GM19025 (cell line): ENCODE data around the gene NTN1.
"Not testable (repeated sequence)": the region's sequence is repeated elsewhere in the genome, so short reads cannot be mapped to it uniquely, and the experiment has no call there.

Source experiments
- ATAC-seq: cut with Tn5 transposase; IDR thresholded peaks from one replicate; pipeline ENCODE4 v1.9.1; 2021; ENCODE audit warnings: mild to moderate bottlenecking, low read depth, moderate library complexity; ENCODE audit not compliant: unreplicated experiment

NTN1 gene

DNA sequence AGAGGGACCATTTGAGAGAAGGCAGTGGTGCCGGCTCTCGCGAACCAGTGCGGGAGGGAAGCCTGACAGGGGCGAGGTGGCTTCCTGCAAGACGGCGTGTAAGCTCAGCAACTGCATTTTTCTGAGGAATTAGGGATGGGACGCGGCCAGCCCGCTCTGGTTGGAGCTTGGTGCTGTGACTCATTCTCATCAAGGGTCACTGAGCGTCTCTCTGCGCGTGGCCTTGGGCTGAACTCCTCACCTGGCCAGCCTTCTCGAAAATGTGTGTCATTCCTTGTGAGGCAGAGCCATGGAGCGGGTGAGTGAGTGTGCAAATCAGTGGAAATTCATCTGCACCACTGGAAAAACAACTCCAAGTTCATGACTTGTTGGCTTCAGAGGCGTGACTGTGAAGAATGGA, 52.8 kb downstream of the NTN1 start:
- no peak for ATAC-seq

DNA sequence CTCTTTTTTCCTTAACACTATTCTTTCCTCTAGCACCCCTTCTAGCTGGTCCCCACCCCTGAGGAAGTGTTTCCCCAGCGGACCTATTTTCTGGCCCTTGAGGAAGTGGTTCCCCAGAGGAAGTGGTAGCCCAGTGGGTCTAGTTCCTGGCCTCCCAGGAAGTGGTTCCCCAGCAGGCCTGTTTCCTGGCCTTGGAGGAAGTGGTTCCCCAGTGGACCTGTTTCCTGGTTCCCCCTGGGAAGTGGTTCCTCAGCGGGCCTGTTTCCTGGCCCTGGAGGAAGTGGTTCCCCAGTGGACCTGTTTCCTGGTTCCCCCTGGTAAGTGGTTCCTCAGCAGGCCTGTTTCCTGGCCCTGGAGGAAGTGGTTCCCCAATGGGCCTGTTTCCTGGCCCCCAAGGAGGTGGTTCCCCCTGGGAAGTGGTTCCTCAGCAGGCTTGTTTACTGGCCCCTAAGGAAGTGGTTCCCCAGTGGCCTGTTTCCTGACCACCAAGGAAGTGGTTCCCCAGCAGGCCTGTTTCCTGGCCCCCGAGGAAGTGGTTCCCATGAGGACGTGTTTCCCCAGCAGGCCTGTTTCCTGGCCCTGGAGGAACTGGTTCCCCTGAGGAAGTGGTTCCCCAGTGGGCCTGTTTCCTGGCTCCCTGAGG, 58.3 kb downstream of the NTN1 start:
- ATAC-seq = no peak

GRCh38 chr17:9080296-9080914, 59.1 kb downstream of the NTN1 start:
- ATAC-seq = no peak

GRCh38 chr17:9080983-9081382, 59.7 kb downstream of the NTN1 start:
- ATAC-seq = no peak

- no peak for ATAC-seq
Measured at GRCh38 chr17:9086577-9086976, 65.3 kb downstream of the NTN1 start.

GRCh38 chr17:9087921-9088320, 66.6 kb downstream of the NTN1 start:
- no peak for ATAC-seq

- ATAC-seq = no peak
Measured at GRCh38 chr17:9090641-9091096, 69.4 kb downstream of the NTN1 start.

- no peak for ATAC-seq
Measured at GRCh38 chr17:9094193-9094592, 72.9 kb downstream of the NTN1 start.

DNA sequence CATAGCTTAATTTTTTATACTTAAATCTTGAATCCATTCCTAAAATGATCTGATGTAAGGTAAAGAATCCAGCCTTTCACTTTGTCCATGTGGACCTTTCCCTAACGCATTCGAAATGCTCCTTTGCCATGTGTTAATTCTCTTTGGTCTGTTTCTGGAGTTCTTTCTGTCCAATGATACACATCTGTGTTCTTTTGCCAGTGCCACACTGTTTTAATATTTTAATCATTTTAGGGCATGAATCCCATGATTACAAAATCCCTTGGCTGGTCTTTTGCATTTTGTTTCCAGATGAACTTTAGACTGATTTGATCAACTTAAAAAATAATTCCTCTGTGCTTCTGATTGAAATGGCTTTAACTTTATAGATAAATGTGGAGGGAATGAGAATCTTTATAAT, 74.1 kb downstream of the NTN1 start:
- ATAC-seq = no peak

GRCh38 chr17:9098242-9098825, 77.0 kb downstream of the NTN1 start:
- ATAC-seq = no peak

- no peak for ATAC-seq
Measured at GRCh38 chr17:9101356-9101755, 80.0 kb downstream of the NTN1 start.

DNA sequence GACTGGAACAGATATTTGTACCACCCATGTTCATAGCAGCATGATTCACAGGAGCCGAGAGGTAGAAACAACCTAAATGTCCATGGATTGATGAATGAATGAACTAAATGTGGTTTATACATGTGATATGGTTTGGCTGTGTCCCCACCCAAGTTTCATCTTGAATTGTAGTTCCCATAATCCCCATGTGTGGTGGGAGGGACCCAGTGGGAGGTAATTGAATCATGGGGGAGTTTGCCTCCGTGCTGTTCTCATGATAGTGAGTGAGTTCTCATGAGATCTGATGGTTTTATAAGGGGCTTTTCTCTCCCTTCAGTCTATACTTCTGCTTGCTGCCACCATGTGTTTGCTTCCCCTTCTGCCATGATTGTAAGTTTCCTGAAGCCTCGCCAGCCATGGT, 81.9 kb downstream of the NTN1 start:
- not testable (repeated sequence) for ATAC-seq

- ATAC-seq = no peak
Measured at GRCh38 chr17:9104370-9105041, 83.2 kb downstream of the NTN1 start.

GRCh38 chr17:9105068-9105868, 84.0 kb downstream of the NTN1 start:
- no peak for ATAC-seq

DNA sequence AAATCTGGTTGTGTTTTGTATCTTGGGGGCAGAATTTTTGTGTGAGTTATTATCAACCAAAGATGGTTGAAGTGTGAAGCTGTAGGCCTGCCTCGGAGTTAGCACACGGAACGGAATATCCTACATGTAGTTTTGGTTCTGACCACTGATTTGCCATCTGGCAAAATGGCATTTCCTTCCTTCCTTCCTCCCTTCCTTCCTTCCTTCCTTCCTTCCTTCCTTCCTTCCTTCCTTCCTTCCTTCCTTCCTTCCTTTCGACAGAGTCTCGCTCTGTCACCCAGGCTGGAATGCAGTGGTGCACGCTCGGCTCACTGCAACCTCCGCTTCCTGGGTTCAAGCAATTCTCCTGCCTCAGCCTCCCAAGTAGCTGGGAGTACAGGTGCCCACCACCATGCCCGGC, 85.0 kb downstream of the NTN1 start:
- not testable (repeated sequence) for ATAC-seq

GRCh38 chr17:9107527-9107926, 86.2 kb downstream of the NTN1 start:
- no peak for ATAC-seq

DNA sequence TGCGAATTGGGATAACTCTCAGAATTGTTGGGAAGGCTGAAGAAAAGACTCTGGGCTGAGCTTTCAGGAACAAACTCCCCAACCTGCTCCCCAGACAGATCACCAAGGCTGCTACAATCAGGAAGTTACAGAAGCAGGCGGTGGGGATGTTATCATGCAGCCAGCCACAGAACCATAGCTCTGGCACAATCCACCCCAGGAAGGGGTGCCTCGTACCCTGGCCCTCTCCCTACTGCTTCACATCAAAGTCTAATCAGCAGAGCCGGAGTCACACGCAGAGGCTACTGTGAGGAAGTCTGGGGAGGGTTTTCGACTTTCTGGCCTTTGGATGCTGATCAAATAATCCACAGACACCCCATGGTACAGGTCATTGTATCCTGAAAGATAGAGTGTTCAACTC, 86.8 kb downstream of the NTN1 start:
- no peak for ATAC-seq

DNA sequence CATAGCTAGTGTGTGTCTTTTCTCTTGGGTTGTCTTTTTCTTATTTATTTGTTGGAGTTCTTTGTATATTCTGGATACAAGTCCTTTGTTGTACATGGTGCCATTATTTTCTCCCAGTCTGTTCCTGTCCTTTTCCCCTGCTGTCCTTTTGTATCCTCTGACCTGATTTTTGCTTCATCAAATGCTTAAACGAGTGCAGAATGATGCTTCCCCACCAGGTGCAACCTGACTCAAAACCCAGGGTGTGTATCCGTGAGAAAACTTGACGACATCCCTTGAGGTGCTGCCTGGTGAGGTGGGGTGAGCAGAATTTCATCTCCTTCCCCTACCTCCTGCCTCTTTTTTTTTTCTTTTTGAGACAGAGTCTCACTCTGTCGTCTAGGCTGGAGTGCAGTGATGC, 88.6 kb downstream of the NTN1 start:
- no peak for ATAC-seq

DNA sequence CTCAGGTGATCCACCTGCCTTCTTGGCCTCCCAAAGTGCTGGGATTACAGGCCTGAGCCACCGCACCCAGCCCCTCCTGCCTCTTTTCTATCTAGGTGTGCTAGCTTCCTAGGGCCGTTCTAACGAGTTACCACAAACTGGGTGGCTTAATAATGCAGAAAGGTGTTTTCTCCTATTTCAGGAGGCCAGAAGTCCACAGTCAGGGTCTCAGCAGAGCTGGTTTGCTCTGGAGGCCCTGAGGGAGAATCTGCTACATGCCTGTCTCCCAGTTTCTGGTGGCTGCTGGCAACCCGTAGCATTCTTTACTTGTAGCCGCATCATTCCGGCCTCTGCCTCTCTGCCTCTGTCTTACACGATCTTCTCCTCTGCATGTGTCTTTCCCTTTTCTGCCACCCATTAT, 89.2 kb downstream of the NTN1 start:
- ATAC-seq = no peak

DNA sequence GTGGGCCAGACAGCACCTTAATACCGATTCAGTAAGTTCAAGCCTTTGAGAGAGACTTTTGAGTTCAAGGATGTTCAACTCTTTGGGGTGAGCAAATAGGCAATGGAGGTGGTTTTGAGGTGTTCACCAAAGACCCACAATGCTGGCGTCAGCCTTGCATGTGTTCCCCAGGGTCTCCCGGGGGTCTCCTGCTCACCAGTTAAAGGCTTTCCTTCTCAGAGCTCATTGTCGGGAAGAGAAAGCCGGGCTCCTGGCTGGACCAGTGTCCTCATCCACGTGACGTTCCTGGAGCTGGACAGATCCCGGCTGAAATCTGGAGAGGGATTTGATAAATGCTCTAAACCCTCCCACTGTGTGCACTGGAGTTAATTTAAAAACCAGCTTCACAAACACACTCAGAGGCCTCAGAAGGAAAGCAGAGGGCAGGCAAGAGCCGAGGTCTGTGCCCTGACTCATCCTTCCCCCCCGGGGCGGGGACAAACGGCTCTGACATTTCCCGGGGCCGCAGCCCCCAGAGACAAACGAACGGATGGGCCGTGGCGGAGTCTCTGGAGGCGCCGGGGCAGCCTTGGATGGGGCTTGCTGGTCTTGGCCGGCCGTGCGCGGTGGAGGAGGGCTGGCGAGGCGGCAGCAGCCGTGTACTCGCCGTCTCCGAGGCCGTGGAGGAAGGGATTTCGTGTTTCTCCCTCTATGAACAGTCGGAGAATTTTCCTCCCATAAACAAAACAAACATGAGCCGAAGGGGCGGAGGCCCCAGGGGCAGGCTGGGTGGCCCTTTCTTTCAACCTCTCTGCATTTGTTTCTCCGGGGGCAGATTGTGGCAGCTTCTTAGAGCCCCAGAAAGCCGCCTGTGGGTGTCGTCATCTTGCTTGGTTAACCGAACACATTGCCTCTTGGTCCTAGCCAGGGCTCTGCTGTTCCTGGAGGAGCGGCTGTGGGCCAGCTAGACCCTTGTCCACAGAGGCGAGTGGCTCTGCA, 94.2 kb downstream of the NTN1 start:
- ATAC-seq = no peak
